PC-3 (cell line): ENCODE results near the gene FBXL15.

Experiments used
- CTCF ChIP-seq: fragments of 300-600 bp; sonication (generic); conservative IDR thresholded peaks from 2 replicates; pipeline ENCODE4 v1.5.1; 2017; ENCODE audit warnings: antibody characterized with exemption, low read depth, mild to moderate bottlenecking, low read length
- EZH2 ChIP-seq: fragments of 300-600 bp; sonication (generic); IDR thresholded peaks from one replicate; pipeline ENCODE4 v1.6.1; 2017; ENCODE audit warnings: antibody characterized with exemption, mild to moderate bottlenecking, low read length; ENCODE audit not compliant: unreplicated experiment

- no peak for TF ChIP-seq EZH2
- TF ChIP-seq CTCF = no peak
Measured at GRCh38 chr10:102397222-102398171, 23.1 kb upstream of the FBXL15 start.
